ENCODE results near the gene PRKG2. TPM values are rescaled to one million over a fixed set of nuclear protein-coding genes. Genes with fewer than 3 reads are reported as not detected.
A peak's percentile ranks its signal among the peaks of the same experiment; 100 is the strongest.
"Not testable (repeated sequence)": the region's sequence is repeated elsewhere in the genome, so short reads cannot be mapped to it uniquely, and the experiment has no call there.

The PRKG2 gene
- total RNA-seq, 1 experiment from 2014 or later: 0.59 TPM

- intact Hi-C loops (cut with micrococcal nuclease; ENCODE audit: unreplicated experiment) (no loop called here), in situ Hi-C loops (cut with HindIII; ENCODE audit: low pct_unique_long_range_greater_than_20kb, low sequenced_read_pairs) (no loop called here)
- Histone ChIP-seq H3K4me1 (ENCODE audit: control insufficient read depth, insufficient read depth, low read length) (no peaks in the 10 kb centered on the region), H3K4me3 (ENCODE audit: low read depth in 2 of 2, low read length in 2 of 2) (no peak overlapping the region), H3K36me3 (ENCODE audit: control insufficient read depth, insufficient read depth, low read length) (no peaks in the 10 kb centered on the region), H3K27me3 (ENCODE audit: control insufficient read depth, insufficient read depth, low read length) (no peaks in the 10 kb centered on the region), H3K27ac (ENCODE audit: low read length) (no peak overlapping the region), H3K9me3 (ENCODE audit: control insufficient read depth, insufficient read depth, low read depth, low read length) (no peaks in the 10 kb centered on the region)
- ATAC-seq (no peak), DNase-seq (ENCODE audit: low read depth, low spot score) (no peak)
- CTCF ChIA-PET: no interaction called here
- POLR2A ChIA-PET: no interaction called here
- TF ChIP-seq POLR2AphosphoS5 (IDR thresholded peaks at IDR 0.05; ENCODE audit: low read depth, low read length) (no peak), SIN3A (IDR thresholded peaks at IDR 0.05; ENCODE audit: borderline replicate concordance, insufficient read depth, low read depth, low read length) (no peak), TCF7L2 (IDR thresholded peaks at IDR 0.05; ENCODE audit: low read depth, low read length) (no peak), REST (IDR thresholded peaks at IDR 0.05; ENCODE audit: insufficient read depth in 1 of 2, low read depth in 2 of 2, low read length in 1 of 2) (no peak), CTCF (IDR thresholded peaks at IDR 0.05) (no peak)
- BruUV-seq (replicated peaks): no TSS peak
Observed at GRCh38 chr4:81164126-81164525, 50.9 kb downstream of the PRKG2 start.

- in situ Hi-C loops (cut with HindIII; ENCODE audit: low pct_unique_long_range_greater_than_20kb, low sequenced_read_pairs) (no loop called here), intact Hi-C loops (cut with micrococcal nuclease; ENCODE audit: unreplicated experiment) (no loop called here)
- no peak overlapping the region for H3K4me3 ChIP-seq (ENCODE audit: low read depth in 2 of 2, low read length in 2 of 2)
- no TSS peak for BruUV-seq (replicated peaks)
- TF ChIP-seq CTCF (IDR thresholded peaks at IDR 0.05) (no peak), SIN3A (IDR thresholded peaks at IDR 0.05; ENCODE audit: borderline replicate concordance, insufficient read depth, low read depth, low read length) (no peak), TCF7L2 (IDR thresholded peaks at IDR 0.05; ENCODE audit: low read depth, low read length) (no peak), REST (IDR thresholded peaks at IDR 0.05; ENCODE audit: insufficient read depth in 1 of 2, low read depth in 2 of 2, low read length in 1 of 2) (no peak), POLR2AphosphoS5 (IDR thresholded peaks at IDR 0.05; ENCODE audit: low read depth, low read length) (no peak)
- H3K9me3 ChIP-seq (ENCODE audit: control insufficient read depth, insufficient read depth, low read depth, low read length): no peaks in the 10 kb centered on the region
- DNase-seq (ENCODE audit: low read depth, low spot score): no peak
- H3K36me3 ChIP-seq (ENCODE audit: control insufficient read depth, insufficient read depth, low read length): no peaks in the 10 kb centered on the region
- no peak for ATAC-seq
- POLR2A ChIA-PET: no interaction called here
- no peaks in the 10 kb centered on the region for H3K4me1 ChIP-seq (ENCODE audit: control insufficient read depth, insufficient read depth, low read length)
- H3K27me3 ChIP-seq (ENCODE audit: control insufficient read depth, insufficient read depth, low read length): no peaks in the 10 kb centered on the region
- no peak overlapping the region for H3K27ac ChIP-seq (ENCODE audit: low read length)
- CTCF ChIA-PET: no interaction called here
Observed at GRCh38 chr4:81162752-81163458, 52.1 kb downstream of the PRKG2 start.

- ATAC-seq: peak; percentile 62; the same call in 1 of the 2 replicates
- CTCF ChIA-PET; H3K36me3 ChIP-seq (ENCODE audit: control insufficient read depth, insufficient read depth, low read length); POLR2A ChIA-PET; in situ Hi-C loops (cut with HindIII; ENCODE audit: low pct_unique_long_range_greater_than_20kb, low sequenced_read_pairs); H3K9me3 ChIP-seq (ENCODE audit: control insufficient read depth, insufficient read depth, low read depth, low read length); H3K4me1 ChIP-seq (ENCODE audit: control insufficient read depth, insufficient read depth, low read length); DNase-seq (ENCODE audit: low read depth, low spot score); BruUV-seq (replicated peaks); intact Hi-C loops (cut with micrococcal nuclease; ENCODE audit: unreplicated experiment); H3K27me3 ChIP-seq (ENCODE audit: control insufficient read depth, insufficient read depth, low read length): not testable (repeated sequence)
- peak overlapping the region; percentile 57; the same call in 1 of the 2 replicates for H3K27ac ChIP-seq (ENCODE audit: low read length)
- H3K4me3 ChIP-seq (ENCODE audit: low read depth in 2 of 2, low read length in 2 of 2): peak overlapping the region; percentile 37 to 52
Observed at GRCh38 chr4:81153714-81154323, 61.2 kb downstream of the PRKG2 start.
